ENCODE data around the gene DNHD1. TPM values are rescaled to one million over a fixed set of nuclear protein-coding genes. Genes with fewer than 3 reads are reported as not detected.

The DNHD1 gene
- total and polyA plus RNA-seq, 2 of the 13 experiments (the other 11 are each of a cell fraction or from before 2014, with no cell fraction given), result 2.7 to 9.3 TPM

DNA sequence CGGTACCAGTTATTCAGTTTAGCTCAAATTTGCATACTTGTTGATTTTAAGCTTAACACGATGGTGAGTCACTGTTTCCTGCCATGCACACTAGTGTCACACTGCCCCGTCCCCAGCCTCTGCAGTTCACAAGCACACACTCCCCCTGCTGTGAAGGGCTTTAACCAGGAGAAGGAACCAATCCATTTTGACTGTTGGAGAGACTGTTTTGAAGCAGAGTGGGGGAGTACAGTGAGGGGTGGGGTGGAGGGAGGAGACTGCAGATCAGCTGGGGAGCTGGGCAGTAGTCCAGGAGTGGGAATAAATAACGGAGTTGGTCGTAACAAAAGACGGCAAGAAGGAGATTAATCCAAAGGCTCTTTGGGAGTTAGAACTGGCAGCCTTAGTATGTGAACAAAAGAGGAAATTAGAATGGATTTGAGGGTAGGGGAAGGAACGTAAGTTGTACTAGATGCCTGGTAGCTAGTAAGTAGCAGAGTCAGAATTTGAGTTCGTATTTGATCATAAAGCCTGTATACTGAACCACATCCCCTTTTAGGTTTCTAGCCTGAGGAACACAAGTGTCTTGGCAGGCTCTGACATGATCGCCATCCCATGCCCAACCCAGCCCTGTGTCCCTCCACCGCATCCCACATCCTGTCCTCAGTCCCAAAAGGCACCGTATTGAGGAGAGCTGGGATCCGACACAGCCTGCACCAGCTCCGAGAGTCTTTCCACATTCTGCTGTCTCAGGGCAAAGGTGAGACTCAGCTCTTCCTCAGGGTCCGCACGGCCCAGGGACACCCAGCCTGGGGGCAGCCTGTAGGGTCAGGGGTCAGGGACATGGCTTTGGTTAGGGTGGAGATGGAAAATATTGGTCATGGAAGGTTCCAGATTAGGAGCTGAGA, 121.3 kb downstream of the DNHD1 start:
- DNase-seq (ENCODE audit: low spot score) (peak; percentile 44), ATAC-seq (peak; percentile 32), FAIRE-seq (no peak)
- Histone ChIP-seq H3K79me2 (ENCODE audit: insufficient read depth, low read length) (peaks cover 7% of the 10 kb centered on the region), H3K4me3 (replicated peaks in 1 of 3; ENCODE audit: insufficient read depth in 1 of 3, low read depth in 2 of 3, low read length in 3 of 3) (peak overlapping the region; percentile 67 to 94 (median 88)), H2AFZ (ENCODE audit: low read length) (no peak overlapping the region), H3K9ac (ENCODE audit: insufficient read depth, low read depth, low read length) (peak overlapping the region; percentile 86), H3K36me3 (replicated peaks in 1 of 2; ENCODE audit: control insufficient read depth in 1 of 2, insufficient read depth in 2 of 2, low read length in 2 of 2) (peaks cover 2 to 15% of the 10 kb centered on the region in 2 experiments; a peak in 3 of 5 replicates), H3K4me2 (ENCODE audit: low read depth, low read length) (peak overlapping the region; percentile 99), H3K27ac (ENCODE audit: extremely low read length, insufficient read depth, low read length) (peak overlapping the region; percentile 58), H4K20me1 (ENCODE audit: insufficient read depth, low read length) (no peaks in the 10 kb centered on the region), H3K9me3 (ENCODE audit: low read length) (no peaks in the 10 kb centered on the region), H3K27me3 (ENCODE audit: control insufficient read depth in 1 of 2, insufficient read depth in 2 of 2, low read length in 2 of 2) (peaks cover 8 to 32% of the 10 kb centered on the region in 2 experiments; a peak in 4 of 5 replicates), H3K4me1 (ENCODE audit: insufficient read depth, low read length) (peaks cover 27% of the 10 kb centered on the region)
- ChIA-PET POLR2A (interaction anchor here (0.7 to 3.1 kb wide), 16 partner anchors 9 to 255 kb away, joined by 3 to 36 read pairs (median 4); partner anchors contain the start of genes APBB1, ARFIP2, ILK and MRPL17), CTCF (ENCODE audit: low intra/inter-chr PET ratio, low total read pairs) (no interaction called here)
- in situ Hi-C loops (cut with HindIII; ENCODE audit: extremely low pct_ligation_motif_present, low pct_unique_long_range_greater_than_20kb) (no loop called here), intact Hi-C loops (cut with micrococcal nuclease; ENCODE audit: unreplicated experiment) (loop anchor here (2.0 kb wide), 1 partner anchor 14 kb away; no protein-coding TSS in a partner anchor)
- 31% methylated on average over 15 of the region's 15 CpGs for WGBS (ENCODE audit: low lambda C conversion rate)
- BruUV-seq (replicated peaks), result no TSS peak
- TF ChIP-seq SAP130 (CRISPR knock-in tag; IDR thresholded peaks at IDR 0.05; ENCODE audit: low read depth), result peak; percentile 38; the same call in 1 of the 2 replicates
- TF ChIP-seq, protein P1, sequence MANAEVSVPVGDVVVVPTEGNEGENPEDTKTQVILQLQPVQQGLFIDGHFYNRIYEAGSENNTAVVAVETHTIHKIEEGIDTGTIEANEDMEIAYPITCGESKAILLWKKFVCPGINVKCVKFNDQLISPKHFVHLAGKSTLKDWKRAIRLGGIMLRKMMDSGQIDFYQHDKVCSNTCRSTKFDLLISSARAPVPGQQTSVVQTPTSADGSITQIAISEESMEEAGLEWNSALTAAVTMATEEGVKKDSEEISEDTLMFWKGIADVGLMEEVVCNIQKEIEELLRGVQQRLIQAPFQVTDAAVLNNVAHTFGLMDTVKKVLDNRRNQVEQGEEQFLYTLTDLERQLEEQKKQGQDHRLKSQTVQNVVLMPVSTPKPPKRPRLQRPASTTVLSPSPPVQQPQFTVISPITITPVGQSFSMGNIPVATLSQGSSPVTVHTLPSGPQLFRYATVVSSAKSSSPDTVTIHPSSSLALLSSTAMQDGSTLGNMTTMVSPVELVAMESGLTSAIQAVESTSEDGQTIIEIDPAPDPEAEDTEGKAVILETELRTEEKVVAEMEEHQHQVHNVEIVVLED (CRISPR knock-in tag; IDR thresholded peaks at IDR 0.05; ENCODE audit: borderline replicate concordance), result no peak
- TF ChIP-seq MXI1 (IDR thresholded peaks at IDR 0.05; ENCODE audit: borderline replicate concordance, low read depth, low read length), result peak; percentile 38; the same call in 1 of the 3 replicates
- 0 out of 2 replicates have a peak, but pooled peaks have one; percentile 17 for TF ChIP-seq SIN3A (IDR thresholded peaks at IDR 0.05; ENCODE audit: borderline replicate concordance, low read depth, low read length)
- TF ChIP-seq ZNF251 (CRISPR knock-in tag; IDR thresholded peaks at IDR 0.05), result no peak
- TF ChIP-seq SATB2 (CRISPR knock-in tag; IDR thresholded peaks at IDR 0.05), result no peak
- TF ChIP-seq SP4 (CRISPR knock-in tag; IDR thresholded peaks at IDR 0.05), result 0 out of 2 replicates have a peak, but pooled peaks have one; percentile 9
- TF ChIP-seq AHR (CRISPR knock-in tag; IDR thresholded peaks at IDR 0.05), result no peak
- TF ChIP-seq FOXA1 (IDR thresholded peaks at IDR 0.05), result no peak
- 0 out of 2 replicates have a peak, but pooled peaks have one; percentile 15 for TF ChIP-seq FOXA1 (CRISPR knock-in tag; IDR thresholded peaks at IDR 0.05)
- no peak for TF ChIP-seq ZNF841 (CRISPR knock-in tag; IDR thresholded peaks at IDR 0.05; ENCODE audit: borderline replicate concordance)
- TF ChIP-seq RFX5 (IDR thresholded peaks at IDR 0.05; ENCODE audit: low read depth, low read length), result 0 out of 2 replicates have a peak, but pooled peaks have one; percentile 11
- TF ChIP-seq, protein P2, sequence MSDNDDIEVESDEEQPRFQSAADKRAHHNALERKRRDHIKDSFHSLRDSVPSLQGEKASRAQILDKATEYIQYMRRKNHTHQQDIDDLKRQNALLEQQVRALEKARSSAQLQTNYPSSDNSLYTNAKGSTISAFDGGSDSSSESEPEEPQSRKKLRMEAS (IDR thresholded peaks at IDR 0.05), result 0 out of 2 replicates have a peak, but pooled peaks have one; percentile 7
- TF ChIP-seq ZNF891 (CRISPR knock-in tag; IDR thresholded peaks at IDR 0.05), result peak; percentile 32; the same call in 1 of the 2 replicates
- no peak for TF ChIP-seq MATR3 (CRISPR knock-in tag; IDR thresholded peaks at IDR 0.05)
- TF ChIP-seq ZNF33B (CRISPR knock-in tag; IDR thresholded peaks at IDR 0.05), result no peak
- TF ChIP-seq, protein P3, sequence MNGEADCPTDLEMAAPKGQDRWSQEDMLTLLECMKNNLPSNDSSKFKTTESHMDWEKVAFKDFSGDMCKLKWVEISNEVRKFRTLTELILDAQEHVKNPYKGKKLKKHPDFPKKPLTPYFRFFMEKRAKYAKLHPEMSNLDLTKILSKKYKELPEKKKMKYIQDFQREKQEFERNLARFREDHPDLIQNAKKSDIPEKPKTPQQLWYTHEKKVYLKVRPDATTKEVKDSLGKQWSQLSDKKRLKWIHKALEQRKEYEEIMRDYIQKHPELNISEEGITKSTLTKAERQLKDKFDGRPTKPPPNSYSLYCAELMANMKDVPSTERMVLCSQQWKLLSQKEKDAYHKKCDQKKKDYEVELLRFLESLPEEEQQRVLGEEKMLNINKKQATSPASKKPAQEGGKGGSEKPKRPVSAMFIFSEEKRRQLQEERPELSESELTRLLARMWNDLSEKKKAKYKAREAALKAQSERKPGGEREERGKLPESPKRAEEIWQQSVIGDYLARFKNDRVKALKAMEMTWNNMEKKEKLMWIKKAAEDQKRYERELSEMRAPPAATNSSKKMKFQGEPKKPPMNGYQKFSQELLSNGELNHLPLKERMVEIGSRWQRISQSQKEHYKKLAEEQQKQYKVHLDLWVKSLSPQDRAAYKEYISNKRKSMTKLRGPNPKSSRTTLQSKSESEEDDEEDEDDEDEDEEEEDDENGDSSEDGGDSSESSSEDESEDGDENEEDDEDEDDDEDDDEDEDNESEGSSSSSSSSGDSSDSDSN (CRISPR knock-in tag; IDR thresholded peaks at IDR 0.05), result peak; percentile 11; the same call in 1 of the 2 replicates
- TF ChIP-seq FOSL2 (CRISPR knock-in tag; IDR thresholded peaks at IDR 0.05), result peak; percentile 75
- TF ChIP-seq ZNF333 (CRISPR knock-in tag; IDR thresholded peaks at IDR 0.05; ENCODE audit: borderline replicate concordance), result no peak
- no peak for TF ChIP-seq BRD4 (CRISPR knock-in tag; IDR thresholded peaks at IDR 0.05)
- no peak for TF ChIP-seq CBX1 (IDR thresholded peaks at IDR 0.05; ENCODE audit: low read depth)

All from HepG2 (cell line).